Hepatocyte (in vitro differentiated cells): ENCODE results near the gene NFAT5. TPM values are rescaled to one million over a fixed set of nuclear protein-coding genes. Genes with fewer than 3 reads are reported as not detected.

Experiments
- DNase-seq: peaks from one replicate; pipeline ENCODE4 v3.0.0-alpha.2; 2016; ENCODE audit warnings: low spot score
- H2AFZ ChIP-seq: fragments of 200-600 bp; sonication (generic); 2 replicates; pipeline ENCODE4 v1.6.0; 2016; ENCODE audit warnings: antibody characterized with exemption, mild to moderate bottlenecking
- H3K27ac ChIP-seq: fragments of 200-600 bp; sonication (generic); 2 replicates; pipeline ENCODE4 v1.5.1; 2016; ENCODE audit warnings: mild to moderate bottlenecking
- H3K27me3 ChIP-seq: fragments of 200-600 bp; sonication (generic); 2 replicates; pipeline ENCODE4 v1.6.1; 2016
- H3K36me3 ChIP-seq: fragments of 200-600 bp; sonication (generic); replicated peaks from 2 replicates; pipeline ENCODE4 v1.5.1; 2016; ENCODE audit warnings: low read depth; ENCODE audit not compliant: insufficient read depth
- H3K4me1 ChIP-seq: fragments of 200-600 bp; sonication (generic); 2 replicates; pipeline ENCODE4 v1.5.1; 2016; ENCODE audit warnings: mild to moderate bottlenecking, moderate library complexity; ENCODE audit not compliant: insufficient read depth
- H3K4me2 ChIP-seq: fragments of 200-600 bp; sonication (generic); 2 replicates; pipeline ENCODE4 v1.6.0; 2016
- H3K4me3 ChIP-seq: fragments of 200-600 bp; sonication (generic); 2 replicates; pipeline ENCODE4 v1.5.1; 2016; ENCODE audit warnings: mild to moderate bottlenecking
- H3K79me2 ChIP-seq: fragments of 200-600 bp; sonication (generic); 2 replicates; pipeline ENCODE4 v1.6.0; 2017; ENCODE audit warnings: mild to moderate bottlenecking
- H3K9me2 ChIP-seq: fragments of 200-600 bp; sonication (generic); replicated peaks from 2 replicates; pipeline ENCODE4 v1.6.0; 2017; ENCODE audit warnings: mild to moderate bottlenecking; ENCODE audit not compliant: insufficient read depth
- H3K9me3 ChIP-seq: fragments of 200-600 bp; sonication (generic); 2 replicates; pipeline ENCODE4 v1.5.1; 2016; ENCODE audit warnings: low read depth, mild to moderate bottlenecking
- H4K20me1 ChIP-seq: fragments of 200-600 bp; sonication (generic); 2 replicates; pipeline ENCODE4 v1.6.0; 2016; ENCODE audit warnings: mild to moderate bottlenecking; ENCODE audit not compliant: insufficient read depth, poor library complexity, severe bottlenecking
- CTCF ChIP-seq: fragments of 200-600 bp; sonication (generic); IDR thresholded peaks from 2 replicates; pipeline ENCODE4 v1.5.1; 2016; ENCODE audit warnings: antibody characterized with exemption, mild to moderate bottlenecking; ENCODE audit not compliant: poor library complexity
- EZH2 ChIP-seq: fragments of 200-600 bp; sonication (generic); IDR thresholded peaks from 2 replicates; pipeline ENCODE4 v1.6.1; 2016; ENCODE audit warnings: antibody characterized with exemption, mild to moderate bottlenecking, borderline replicate concordance
- EZH2phosphoT487 ChIP-seq: fragments of 200-600 bp; sonication (generic); IDR thresholded peaks from one replicate; pipeline ENCODE4 v1.6.1; 2018; ENCODE audit warnings: antibody characterized with exemption, mild to moderate bottlenecking, low read depth, moderate library complexity; ENCODE audit not compliant: unreplicated experiment, severe bottlenecking
- WGBS: methylation state at CpG from one replicate; pipeline ENCODE4 v1.1.6; 2016; ENCODE audit warnings: low lambda C conversion rate; ENCODE audit errors: missing lambda C conversion rate; 5-methylcytosine and 5-hydroxymethylcytosine counted together
- polyA plus RNA-seq: library from polyadenylated mRNA; unstranded; fragments of >200 nt; fragmentation: Nextera tagmentation; extraction: Ambion mirVana; gene quantifications from 2 replicates; pipeline ENCODE4 v1.2.1, GENCODE V29; 2016
- total RNA-seq: library from RNA; depleted of rRNA; stranded (reverse); fragments of >200 nt; gene quantifications from 2 replicates; pipeline ENCODE4 v1.2.3, GENCODE V29; 2014

The NFAT5 gene
- total and polyA plus RNA-seq, 2 experiments from 2014 or later: 9.2 to 30.7 TPM

- peak overlapping the region; percentile 50 for H3K27ac ChIP-seq
- no peak for DNase-seq
- H4K20me1 ChIP-seq: no peaks in the 10 kb centered on the region
- H3K36me3 ChIP-seq: peaks cover 10% of the 10 kb centered on the region
- no peak overlapping the region for H2AFZ ChIP-seq
- peaks cover 21% of the 10 kb centered on the region for H3K4me1 ChIP-seq
- H3K9me3 ChIP-seq: no peaks in the 10 kb centered on the region
- H3K79me2 ChIP-seq: peaks cover 9% of the 10 kb centered on the region
- H3K9me2 ChIP-seq: no peaks in the 10 kb centered on the region
- no peaks in the 10 kb centered on the region for H3K27me3 ChIP-seq
- no peak overlapping the region for H3K4me2 ChIP-seq
- WGBS: 81% methylated on average over 3 of the region's 3 CpGs
- no peak overlapping the region for H3K4me3 ChIP-seq
- TF ChIP-seq EZH2 (no peak), CTCF (no peak)
Measured at GRCh38 chr16:69672998-69673713, 107.4 kb downstream of the NFAT5 start.

DNA sequence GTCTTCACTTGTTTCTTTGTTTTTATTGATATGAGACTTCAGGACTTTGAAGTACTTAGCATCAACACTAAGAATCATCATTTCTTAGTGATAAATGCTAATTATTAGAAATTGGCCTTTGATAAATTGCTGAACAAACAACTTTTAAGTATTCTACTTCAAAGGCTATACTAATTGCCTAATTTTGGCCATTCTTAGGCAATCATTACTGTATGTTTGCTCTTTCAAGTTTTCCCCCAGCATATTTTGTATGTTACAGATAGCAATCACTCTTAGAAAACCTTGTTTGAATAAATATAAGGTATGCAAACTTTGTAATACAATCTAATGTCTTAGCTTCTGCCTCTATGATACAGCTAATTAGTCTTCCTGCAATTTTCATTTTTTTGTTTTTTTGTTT, 114.6 kb downstream of the NFAT5 start:
- H3K79me2 ChIP-seq: peaks cover 25% of the 10 kb centered on the region
- TF ChIP-seq CTCF (no peak), EZH2 (no peak), EZH2phosphoT487 (no peak)
- no peak overlapping the region for H3K4me2 ChIP-seq
- no peak overlapping the region for H3K4me3 ChIP-seq
- H3K36me3 ChIP-seq: peaks cover 4% of the 10 kb centered on the region
- no peaks in the 10 kb centered on the region for H3K4me1 ChIP-seq
- H3K9me3 ChIP-seq: no peaks in the 10 kb centered on the region
- H3K9me2 ChIP-seq: no peaks in the 10 kb centered on the region
- no peak overlapping the region for H2AFZ ChIP-seq
- no peaks in the 10 kb centered on the region for H3K27me3 ChIP-seq
- no peak for DNase-seq
- H3K27ac ChIP-seq: no peak overlapping the region
- no peaks in the 10 kb centered on the region for H4K20me1 ChIP-seq

DNA sequence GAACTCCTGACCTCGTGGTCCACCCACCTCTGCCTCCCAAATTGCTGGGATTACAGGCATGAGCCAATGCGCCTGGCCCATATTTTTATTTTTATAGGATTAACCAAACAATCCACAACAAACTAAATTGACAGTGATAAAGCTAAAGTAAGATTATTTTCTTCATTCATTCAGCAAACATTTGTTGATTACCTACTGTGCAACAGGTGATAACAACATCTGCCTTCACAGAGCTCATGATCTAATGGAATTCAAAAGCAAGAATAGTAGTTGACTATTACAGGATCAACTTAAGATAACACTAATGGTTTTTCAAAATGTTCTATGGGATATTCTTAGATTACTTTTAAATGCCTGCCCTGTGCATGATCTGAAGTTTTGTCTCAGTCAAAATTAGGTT, 122.8 kb downstream of the NFAT5 start:
- H3K27me3 ChIP-seq: no peaks in the 10 kb centered on the region
- TF ChIP-seq EZH2phosphoT487 (no peak), EZH2 (no peak), CTCF (no peak)
- no peak overlapping the region for H3K4me2 ChIP-seq
- H3K4me3 ChIP-seq: no peak overlapping the region
- H3K36me3 ChIP-seq: no peaks in the 10 kb centered on the region
- no peaks in the 10 kb centered on the region for H3K4me1 ChIP-seq
- H3K9me3 ChIP-seq: no peaks in the 10 kb centered on the region
- H3K9me2 ChIP-seq: no peaks in the 10 kb centered on the region
- no peak overlapping the region for H3K27ac ChIP-seq
- 95% methylated on average over 2 of the region's 2 CpGs for WGBS
- no peak overlapping the region for H2AFZ ChIP-seq
- H3K79me2 ChIP-seq: peaks cover 5% of the 10 kb centered on the region
- H4K20me1 ChIP-seq: no peaks in the 10 kb centered on the region
- no peak for DNase-seq
